ENCODE results near the gene KCNJ1.
A peak's percentile ranks its signal among the peaks of the same experiment; 100 is the strongest.

The KCNJ1 gene

GRCh38 chr11:128867277-128867676 is at the start of gene KCNJ1:
Gene KCNJ1, minus strand, starts transcription at chr11:128867296. Its CDS starts 27,053 bp downstream, at chr11:128840243.
- ATAC-seq, result peak; percentile 4

GRCh38 chr11:128916681-128917080 is 49.6 kb upstream of the KCNJ1 start:
- Mint-ChIP-seq H3K4me3 (no peak overlapping the region), H3K36me3 (no peaks in the 10 kb centered on the region), H3K4me1 (no peaks in the 10 kb centered on the region), H3K9me3 (no peaks in the 10 kb centered on the region), H3K27ac (peak overlapping the region; percentile 76)
- DNase-seq (ENCODE audit: low spot score in 2 of 2), result no peak
- no peak for ATAC-seq

More at GRCh38 chr11:128867277-128867676, at the start of gene KCNJ1:
- no peaks in the 10 kb centered on the region for H3K4me1 Mint-ChIP-seq
- no peak within 1 kb of the TSS for H3K4me3 Mint-ChIP-seq
- H3K9me3 Mint-ChIP-seq, result no peaks in the 10 kb centered on the region
- H3K36me3 Mint-ChIP-seq, result no peaks in the 10 kb centered on the region
- no peak within 1 kb of the TSS for H3K27ac Mint-ChIP-seq
- DNase-seq (ENCODE audit: low spot score in 2 of 2), result peak in 1 of 2 donors; percentile 64

GRCh38 chr11:128916037-128916572 is 49.0 kb upstream of the KCNJ1 start:
- no peaks in the 10 kb centered on the region for H3K36me3 Mint-ChIP-seq
- DNase-seq (ENCODE audit: low spot score in 2 of 2) (no peak), ATAC-seq (no peak)
- no peaks in the 10 kb centered on the region for H3K9me3 Mint-ChIP-seq
- no peak overlapping the region for H3K4me3 Mint-ChIP-seq
- no peaks in the 10 kb centered on the region for H3K4me1 Mint-ChIP-seq
- peak overlapping the region; percentile 76 for H3K27ac Mint-ChIP-seq

- Mint-ChIP-seq H3K4me3 (no peak overlapping the region), H3K36me3 (no peaks in the 10 kb centered on the region), H3K4me1 (no peaks in the 10 kb centered on the region), H3K27ac (no peak overlapping the region), H3K9me3 (no peaks in the 10 kb centered on the region)
- ATAC-seq (no peak), DNase-seq (ENCODE audit: low spot score in 2 of 2) (no peak)
These were observed 48.0 kb upstream of the KCNJ1 start for GRCh38 chr11:128915149-128915521.

- Mint-ChIP-seq H3K36me3 (no peaks in the 10 kb centered on the region), H3K4me1 (no peaks in the 10 kb centered on the region), H3K27ac (no peak overlapping the region), H3K9me3 (no peaks in the 10 kb centered on the region), H3K4me3 (no peak overlapping the region)
- DNase-seq (ENCODE audit: low spot score in 2 of 2), result no peak
- no peak for ATAC-seq
These were observed 47.4 kb upstream of the KCNJ1 start for GRCh38 chr11:128914216-128915148.

- Mint-ChIP-seq H3K27ac (no peak overlapping the region), H3K4me1 (no peaks in the 10 kb centered on the region), H3K9me3 (no peaks in the 10 kb centered on the region), H3K36me3 (no peaks in the 10 kb centered on the region), H3K4me3 (no peak overlapping the region)
- ATAC-seq (no peak), DNase-seq (ENCODE audit: low spot score in 2 of 2) (no peak)
These were observed 46.7 kb upstream of the KCNJ1 start for GRCh38 chr11:128913806-128914205.

GRCh38 chr11:128911701-128912100 is 44.6 kb upstream of the KCNJ1 start:
- no peaks in the 10 kb centered on the region for H3K36me3 Mint-ChIP-seq
- no peaks in the 10 kb centered on the region for H3K4me1 Mint-ChIP-seq
- no peaks in the 10 kb centered on the region for H3K9me3 Mint-ChIP-seq
- DNase-seq (ENCODE audit: low spot score in 2 of 2) (no peak), ATAC-seq (no peak)
- no peak overlapping the region for H3K4me3 Mint-ChIP-seq
- no peak overlapping the region for H3K27ac Mint-ChIP-seq

DNA sequence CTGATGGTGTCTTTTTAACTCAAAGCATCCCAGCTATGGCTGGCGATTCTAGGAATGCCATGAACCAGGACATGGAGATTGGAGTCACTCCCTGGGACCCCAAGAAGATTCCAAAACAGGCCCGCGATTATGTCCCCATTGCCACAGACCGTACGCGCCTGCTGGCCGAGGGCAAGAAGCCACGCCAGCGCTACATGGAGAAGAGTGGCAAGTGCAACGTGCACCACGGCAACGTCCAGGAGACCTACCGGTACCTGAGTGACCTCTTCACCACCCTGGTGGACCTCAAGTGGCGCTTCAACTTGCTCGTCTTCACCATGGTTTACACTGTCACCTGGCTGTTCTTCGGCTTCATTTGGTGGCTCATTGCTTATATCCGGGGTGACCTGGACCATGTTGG is 44.1 kb upstream of the KCNJ1 start:
- H3K36me3 Mint-ChIP-seq, result no peaks in the 10 kb centered on the region
- H3K4me3 Mint-ChIP-seq, result no peak overlapping the region
- ATAC-seq, result no peak

GRCh38 chr11:128910576-128910975 is 43.5 kb upstream of the KCNJ1 start:
- no peak overlapping the region for H3K4me3 Mint-ChIP-seq
- peaks cover 7% of the 10 kb centered on the region for H3K4me1 Mint-ChIP-seq
- no peak for DNase-seq (ENCODE audit: low spot score in 2 of 2)

More for the DNA sequence above, 44.1 kb upstream of the KCNJ1 start:
- H3K27ac Mint-ChIP-seq, result no peak overlapping the region
- no peaks in the 10 kb centered on the region for H3K9me3 Mint-ChIP-seq
- peaks cover 3% of the 10 kb centered on the region for H3K4me1 Mint-ChIP-seq
- no peak for DNase-seq (ENCODE audit: low spot score in 2 of 2)

GRCh38 chr11:128909438-128910125 is 42.5 kb upstream of the KCNJ1 start:
- H3K4me1 Mint-ChIP-seq, result peaks cover 7% of the 10 kb centered on the region
- no peak overlapping the region for H3K4me3 Mint-ChIP-seq
- no peaks in the 10 kb centered on the region for H3K36me3 Mint-ChIP-seq
- ATAC-seq, result no peak
- no peak for DNase-seq (ENCODE audit: low spot score in 2 of 2)
- H3K27ac Mint-ChIP-seq, result no peak overlapping the region
- H3K9me3 Mint-ChIP-seq, result no peaks in the 10 kb centered on the region

More at GRCh38 chr11:128910576-128910975, 43.5 kb upstream of the KCNJ1 start:
- no peaks in the 10 kb centered on the region for H3K36me3 Mint-ChIP-seq
- no peak overlapping the region for H3K27ac Mint-ChIP-seq
- no peak for ATAC-seq
- no peaks in the 10 kb centered on the region for H3K9me3 Mint-ChIP-seq

DNA sequence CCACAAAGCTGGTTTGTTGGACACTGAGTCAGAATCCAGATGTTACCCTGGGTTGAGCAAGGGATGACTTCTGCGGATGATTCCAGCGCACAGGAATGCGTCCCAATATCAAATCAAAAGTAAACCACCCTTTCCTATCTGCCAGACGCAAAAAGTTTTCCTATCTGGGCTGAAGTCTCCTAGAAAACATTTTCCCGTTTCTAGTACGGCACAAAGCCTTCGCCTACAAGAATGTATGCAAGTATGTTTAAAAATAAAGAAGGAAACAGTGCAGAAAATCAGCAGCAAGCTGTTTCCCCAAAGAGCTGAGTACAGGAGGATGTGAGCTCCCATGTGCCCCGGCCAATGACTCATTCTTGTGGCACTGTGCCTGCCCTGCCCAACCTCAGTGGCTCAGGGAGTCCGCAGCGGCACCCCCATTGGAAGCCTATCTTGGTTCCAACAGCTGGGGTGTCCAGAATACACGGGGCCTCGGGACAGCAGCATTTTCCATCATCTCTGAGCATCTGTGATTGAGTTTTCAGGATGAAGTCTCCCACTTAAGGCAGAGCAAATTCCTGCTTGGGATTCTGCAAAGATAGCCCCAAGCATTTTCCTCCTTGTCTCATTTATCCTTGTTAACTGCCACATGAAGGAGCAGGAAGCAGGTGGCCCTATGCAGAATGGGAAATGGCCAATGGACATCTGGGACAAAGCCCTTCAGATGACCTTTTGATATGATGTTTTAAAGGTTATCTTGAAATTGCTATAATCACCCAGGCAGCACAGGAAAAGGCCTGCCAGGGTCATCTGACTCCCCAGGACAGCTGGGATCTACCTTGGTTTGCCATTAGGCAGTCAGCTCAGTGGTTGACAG is 41.5 kb upstream of the KCNJ1 start:
- no peak overlapping the region for H3K4me3 Mint-ChIP-seq
- H3K4me1 Mint-ChIP-seq, result peaks cover 7% of the 10 kb centered on the region
- no peak for DNase-seq (ENCODE audit: low spot score in 2 of 2)
- H3K36me3 Mint-ChIP-seq, result no peaks in the 10 kb centered on the region
- no peaks in the 10 kb centered on the region for H3K9me3 Mint-ChIP-seq
- ATAC-seq, result no peak
- H3K27ac Mint-ChIP-seq, result no peak overlapping the region

DNA sequence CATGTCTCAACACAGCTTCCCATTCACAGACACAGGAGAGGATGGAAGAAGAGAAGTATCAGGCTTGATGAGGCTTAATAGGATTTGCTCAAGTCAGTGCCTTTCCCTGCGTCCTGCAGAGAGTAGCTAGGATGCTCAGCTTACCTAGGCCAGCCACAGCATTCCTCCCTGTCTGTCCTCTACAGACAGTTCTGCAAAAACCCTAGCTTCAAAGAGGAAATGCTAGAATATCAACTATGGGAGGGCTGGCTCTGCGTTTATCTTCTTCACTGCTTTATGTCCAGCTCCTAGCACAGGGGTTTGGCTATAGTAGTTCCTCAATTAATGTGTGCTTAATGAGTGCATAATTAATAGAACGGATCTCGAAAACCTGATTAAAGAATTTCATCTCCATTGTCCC is 40.5 kb upstream of the KCNJ1 start:
- no peak for DNase-seq (ENCODE audit: low spot score in 2 of 2)
- Mint-ChIP-seq H3K4me1 (peaks cover 7% of the 10 kb centered on the region), H3K36me3 (no peaks in the 10 kb centered on the region), H3K27ac (no peak overlapping the region), H3K9me3 (no peaks in the 10 kb centered on the region), H3K4me3 (no peak overlapping the region)
- ATAC-seq, result no peak

- ATAC-seq (no peak), DNase-seq (ENCODE audit: low spot score in 2 of 2) (no peak)
- no peaks in the 10 kb centered on the region for H3K36me3 Mint-ChIP-seq
- H3K9me3 Mint-ChIP-seq, result no peaks in the 10 kb centered on the region
- H3K4me1 Mint-ChIP-seq, result peaks cover 7% of the 10 kb centered on the region
- H3K4me3 Mint-ChIP-seq, result peak overlapping the region; percentile 59
- peak overlapping the region; percentile 10 for H3K27ac Mint-ChIP-seq
These were observed 39.3 kb upstream of the KCNJ1 start for GRCh38 chr11:128906185-128907050.

Measured in stimulated activated effector memory CD8-positive, alpha-beta T cell treated with anti-CD3 and anti-CD28 coated beads, Interleukin-12 subunit alpha, Interleukin-12 subunit beta, amount 100 ng/mL, for 72 hours (primary cell).